GM19452 (cell line): ENCODE results near the gene TP53BP2.
"Not testable (repeated sequence)": the region's sequence is repeated elsewhere in the genome, so short reads cannot be mapped to it uniquely, and the experiment has no call there.

Experiments used
- ATAC-seq: cut with Tn5 transposase; IDR thresholded peaks from one replicate; pipeline ENCODE4 v1.9.1; 2021; ENCODE audit not compliant: unreplicated experiment

Gene TP53BP2

DNA sequence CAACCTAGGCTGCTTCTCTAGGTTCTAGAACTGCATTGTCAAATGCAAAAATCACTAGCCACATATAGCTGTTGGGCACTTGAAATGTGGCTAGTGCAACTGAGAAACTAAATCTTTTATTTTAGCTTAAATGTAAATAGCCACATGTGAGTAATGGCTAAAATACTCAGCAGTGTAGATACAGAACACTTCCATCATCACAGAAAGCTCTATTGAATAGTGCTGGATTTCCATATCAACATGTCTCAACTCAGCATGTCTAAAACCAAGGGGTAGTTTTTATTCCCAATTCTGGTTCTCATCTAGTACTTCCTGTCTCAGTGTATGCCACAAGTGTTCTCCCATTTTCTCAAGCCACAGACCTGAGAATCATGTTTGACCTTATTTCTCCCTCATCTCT is 7.5 kb upstream of the TP53BP2 start:
- ATAC-seq = no peak

DNA sequence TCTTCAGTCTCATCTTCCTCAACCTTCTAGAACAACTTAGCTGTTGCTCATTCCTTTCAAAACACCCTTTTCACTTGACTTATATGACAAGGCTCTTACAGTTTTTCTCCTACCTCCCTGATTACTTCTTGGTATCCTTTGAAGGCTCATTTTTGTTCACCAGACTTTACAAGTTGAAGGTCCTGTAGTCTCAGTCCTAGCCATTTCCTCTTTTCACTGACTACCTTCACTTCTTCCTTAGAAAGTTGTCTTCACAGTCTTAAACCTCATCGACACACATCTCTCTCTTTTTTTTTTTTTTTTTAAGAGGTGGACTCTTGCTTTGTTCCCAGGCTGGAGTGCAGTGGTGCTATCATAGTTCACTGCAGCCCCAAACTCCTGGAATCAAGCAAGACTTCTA is 6.6 kb upstream of the TP53BP2 start:
- ATAC-seq = no peak

DNA sequence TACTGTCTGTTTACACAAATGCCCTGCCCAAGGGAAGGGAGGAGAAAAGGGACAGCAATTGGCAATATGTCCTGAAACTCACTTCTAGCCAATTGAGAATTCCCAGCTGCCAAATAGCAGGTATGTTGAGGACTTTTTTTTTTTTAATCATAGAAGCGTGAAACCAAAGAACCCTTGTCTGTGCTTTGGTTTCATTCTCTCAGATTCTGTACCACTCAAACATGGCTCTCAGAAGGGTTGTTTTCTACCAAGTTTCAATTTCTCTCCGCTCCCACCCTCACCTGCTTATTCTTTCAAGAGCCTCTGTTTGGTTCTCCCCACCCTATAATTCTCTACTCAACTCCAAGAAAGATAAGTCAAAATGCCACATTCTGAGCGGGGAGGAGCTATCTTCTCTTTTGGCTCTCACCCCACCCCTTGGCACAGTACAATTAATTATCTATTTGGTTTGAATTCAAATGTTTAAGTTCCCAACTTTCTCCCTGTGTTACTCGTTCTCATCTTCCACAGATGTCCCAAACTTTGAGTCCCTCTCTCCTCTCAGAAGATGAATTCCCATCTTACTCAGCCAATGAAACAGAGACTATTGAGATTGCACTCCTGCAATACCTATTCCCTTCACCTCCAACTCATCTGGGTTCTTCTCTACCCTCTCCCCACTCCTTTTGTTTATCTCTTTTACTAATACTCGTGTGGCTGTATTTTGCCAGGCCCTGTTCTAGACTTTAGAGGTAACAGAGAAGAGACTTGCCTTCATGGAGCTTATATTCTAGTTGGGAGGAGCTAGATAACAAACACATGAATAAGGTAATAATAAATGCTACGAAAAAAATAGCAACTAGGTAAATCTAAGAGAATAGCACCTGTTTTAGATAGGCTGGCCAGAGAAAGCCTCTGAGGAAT is 3.9 kb upstream of the TP53BP2 start:
- no peak for ATAC-seq

DNA sequence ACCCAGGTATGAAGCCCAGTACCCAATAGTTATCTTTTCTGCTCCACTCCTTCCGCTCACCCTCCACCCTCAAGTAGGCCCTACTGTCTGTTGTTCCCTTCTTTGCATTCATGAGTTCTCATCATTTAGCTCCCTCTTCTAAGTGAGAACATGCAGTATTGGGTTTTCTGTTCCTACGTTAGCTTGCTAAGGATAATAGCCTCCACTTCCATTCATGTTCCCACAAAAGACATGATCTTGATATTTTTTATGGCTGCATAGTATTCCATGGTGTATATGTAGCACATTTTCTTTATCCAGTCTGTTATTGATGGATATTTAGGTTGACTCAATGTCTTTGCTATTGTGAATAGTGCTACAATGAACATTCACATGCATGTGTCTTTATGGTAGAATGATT is 2.8 kb upstream of the TP53BP2 start:
- no peak for ATAC-seq

DNA sequence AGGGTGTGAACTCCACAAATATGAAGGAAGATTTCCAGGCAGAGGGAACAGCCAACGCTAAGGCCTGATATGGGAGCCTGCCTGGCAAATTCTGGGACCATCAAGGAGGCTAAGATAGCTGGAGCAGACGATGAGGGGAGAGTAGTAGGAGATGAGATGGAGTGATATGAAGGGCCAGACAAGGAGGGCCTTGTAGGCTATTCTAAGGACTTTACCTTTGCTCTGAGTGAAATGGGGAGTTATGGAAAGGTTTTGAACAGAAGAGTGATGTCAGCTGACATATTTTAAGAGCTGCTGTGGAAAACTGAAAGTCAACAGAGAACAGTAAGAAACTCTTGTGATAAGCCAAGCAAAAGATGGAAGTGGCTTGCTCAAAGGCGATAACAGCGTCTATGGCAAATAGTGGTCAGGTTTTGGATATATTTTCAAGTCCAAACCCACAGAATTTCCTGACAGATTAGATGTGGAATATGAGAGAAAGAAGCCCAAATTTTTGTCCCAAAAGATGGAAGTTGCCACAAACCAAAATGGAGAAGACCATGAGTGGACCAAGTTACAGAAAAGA is 2.1 kb upstream of the TP53BP2 start:
- ATAC-seq = no peak

DNA sequence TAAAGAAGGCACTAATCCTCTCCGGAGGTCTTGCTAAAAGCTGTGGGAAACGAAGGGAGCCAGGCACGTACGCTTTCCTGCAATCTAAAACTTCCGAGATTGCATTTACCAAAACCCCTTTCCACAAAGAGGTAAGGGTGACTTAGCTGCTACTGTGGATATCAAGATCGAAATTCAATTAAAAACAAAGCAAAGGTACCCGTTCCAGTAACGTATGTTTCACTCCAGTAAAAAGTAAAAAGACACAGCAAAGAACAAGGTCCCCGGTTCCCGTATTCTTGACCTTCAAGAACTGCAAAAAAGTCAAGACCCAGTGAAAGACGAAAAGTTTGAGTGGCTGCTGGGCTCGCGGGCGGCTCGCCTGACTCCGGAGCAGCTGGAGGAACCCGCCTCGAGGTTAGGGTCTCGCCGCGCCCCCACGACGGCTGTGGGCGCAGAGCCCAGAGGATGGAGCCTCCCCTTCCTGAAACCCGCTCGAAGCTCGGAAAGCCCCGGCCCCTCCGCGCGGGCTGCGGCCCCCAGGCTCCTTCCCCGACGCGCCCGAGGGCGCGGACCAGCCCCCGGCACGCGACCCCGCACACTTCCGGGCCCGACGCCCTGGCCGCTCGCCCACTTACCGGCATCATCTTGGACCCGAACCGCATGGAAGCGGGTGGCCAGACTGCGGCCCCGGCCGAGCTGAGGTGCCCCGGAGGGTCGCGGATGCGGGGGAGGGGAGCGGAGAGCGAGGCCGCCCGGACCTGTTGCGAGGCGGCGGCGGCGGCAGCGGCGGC is 524 bp downstream of the TP53BP2 start:
- peak; percentile 29 for ATAC-seq

DNA sequence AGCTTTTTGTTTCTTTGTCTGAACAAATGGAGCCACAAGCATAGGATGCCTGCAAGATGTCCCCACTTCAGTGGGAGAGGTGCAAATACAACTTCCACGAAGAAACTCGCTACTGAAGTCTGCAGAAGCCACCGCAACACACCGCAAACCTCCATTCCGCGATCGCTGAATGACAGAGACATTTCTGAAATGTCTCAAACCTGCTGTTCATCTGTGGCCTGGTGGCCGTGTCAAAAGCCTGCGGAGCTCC is 1.0 kb downstream of the TP53BP2 start:
- no peak for ATAC-seq

DNA sequence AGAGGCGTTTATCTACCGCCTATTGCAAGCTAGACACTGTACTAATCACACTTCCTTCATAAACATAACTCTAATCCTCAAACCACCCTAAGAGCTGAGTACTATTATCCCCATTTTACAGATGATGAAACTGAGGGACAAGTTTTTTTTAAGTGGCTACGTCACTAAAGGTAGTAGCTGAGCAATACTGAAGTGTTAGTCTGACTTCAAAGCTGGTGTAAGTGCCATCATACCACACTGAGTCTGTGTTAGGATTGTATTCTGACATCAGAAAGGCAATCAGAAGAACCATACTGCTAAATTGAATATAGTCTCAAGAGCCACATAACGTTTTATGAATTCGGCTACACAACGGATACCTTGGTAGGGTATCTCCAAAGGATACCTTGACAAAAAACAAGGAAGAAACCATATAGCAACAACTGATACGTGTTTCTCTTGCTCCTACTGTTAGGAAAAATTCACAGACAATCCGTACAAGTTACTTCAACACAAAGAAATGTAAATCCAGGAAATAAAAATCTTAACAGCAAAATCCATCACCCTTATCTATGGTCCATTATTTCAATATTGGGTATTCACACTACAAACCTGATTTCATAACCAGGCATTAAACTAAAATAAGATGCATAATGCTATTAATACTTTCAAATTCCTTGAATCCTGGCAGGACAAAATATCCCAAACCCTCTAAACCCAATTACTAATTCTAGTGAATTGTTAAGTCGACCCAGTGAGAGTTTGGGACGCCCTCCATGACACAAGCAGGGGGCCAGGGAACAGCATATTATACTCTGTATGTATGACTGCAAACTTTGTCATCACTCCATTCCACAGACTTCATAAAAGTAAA is 1.6 kb downstream of the TP53BP2 start:
- ATAC-seq = no peak

DNA sequence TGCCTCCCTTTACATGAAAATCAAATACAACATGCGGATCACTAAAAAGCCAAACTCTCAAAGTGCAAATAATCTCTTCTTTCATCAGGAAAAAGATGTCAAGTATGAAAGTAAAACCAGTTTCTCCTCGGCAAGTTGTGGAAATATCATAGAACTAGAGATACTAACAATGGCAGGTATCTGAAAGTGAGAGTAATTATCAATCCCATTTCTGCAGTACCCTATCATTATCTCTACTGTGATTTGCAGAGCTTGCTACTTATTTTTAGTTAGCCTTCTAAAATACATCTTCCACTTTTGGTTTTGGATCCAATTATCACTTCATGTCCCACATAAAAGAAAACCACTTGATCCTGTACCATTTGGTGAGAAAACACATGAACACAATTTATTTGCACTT is 3.0 kb downstream of the TP53BP2 start:
- ATAC-seq = no peak

DNA sequence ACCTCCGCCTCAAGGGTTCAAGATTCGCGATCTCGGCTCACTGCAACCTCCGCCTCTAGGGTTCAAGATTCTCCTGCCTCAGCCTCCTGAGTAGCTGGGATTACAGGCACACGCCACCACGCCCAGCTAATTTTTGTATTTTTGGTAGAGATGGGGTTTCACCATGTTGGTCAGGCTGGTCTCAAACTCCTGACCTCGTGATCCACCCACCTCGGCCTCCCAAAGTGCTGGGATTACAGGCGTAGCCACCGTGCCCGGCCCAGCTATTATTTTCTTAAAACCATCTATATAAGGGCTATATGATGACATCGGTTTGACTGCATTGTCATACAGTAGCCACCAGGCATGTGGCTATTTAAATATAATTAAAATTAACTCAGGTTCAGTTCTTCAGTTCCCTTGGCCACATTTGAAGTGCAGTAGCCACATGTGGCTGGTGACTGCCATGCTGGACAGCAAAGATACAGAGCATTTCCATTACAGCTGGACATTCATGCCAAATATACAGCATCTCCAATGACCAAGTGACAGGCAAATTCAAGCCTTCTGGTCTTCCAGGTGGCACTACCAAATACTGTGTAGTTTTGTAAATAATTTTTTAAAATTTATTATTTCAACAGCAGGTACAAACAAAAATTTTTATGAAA is 3.6 kb downstream of the TP53BP2 start:
- ATAC-seq = not testable (repeated sequence)

DNA sequence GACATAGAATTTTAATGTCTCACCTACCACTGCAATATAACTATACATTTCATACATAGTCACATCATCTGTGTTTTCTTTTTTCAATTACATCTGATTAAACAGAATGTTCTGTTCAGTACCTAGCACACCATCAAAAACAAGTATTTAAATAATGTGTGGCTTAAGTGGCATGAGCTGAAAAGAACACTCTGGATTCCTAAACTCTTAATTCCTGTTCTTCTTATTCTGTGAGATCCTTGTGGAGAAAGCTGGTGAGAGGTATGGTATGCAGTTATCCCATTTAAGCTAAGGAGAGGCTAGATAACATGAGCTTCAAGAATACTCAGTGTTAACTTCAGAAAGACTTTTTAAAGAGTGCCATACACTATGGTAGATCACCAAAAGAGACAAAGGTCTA is 5.5 kb downstream of the TP53BP2 start:
- no peak for ATAC-seq

DNA sequence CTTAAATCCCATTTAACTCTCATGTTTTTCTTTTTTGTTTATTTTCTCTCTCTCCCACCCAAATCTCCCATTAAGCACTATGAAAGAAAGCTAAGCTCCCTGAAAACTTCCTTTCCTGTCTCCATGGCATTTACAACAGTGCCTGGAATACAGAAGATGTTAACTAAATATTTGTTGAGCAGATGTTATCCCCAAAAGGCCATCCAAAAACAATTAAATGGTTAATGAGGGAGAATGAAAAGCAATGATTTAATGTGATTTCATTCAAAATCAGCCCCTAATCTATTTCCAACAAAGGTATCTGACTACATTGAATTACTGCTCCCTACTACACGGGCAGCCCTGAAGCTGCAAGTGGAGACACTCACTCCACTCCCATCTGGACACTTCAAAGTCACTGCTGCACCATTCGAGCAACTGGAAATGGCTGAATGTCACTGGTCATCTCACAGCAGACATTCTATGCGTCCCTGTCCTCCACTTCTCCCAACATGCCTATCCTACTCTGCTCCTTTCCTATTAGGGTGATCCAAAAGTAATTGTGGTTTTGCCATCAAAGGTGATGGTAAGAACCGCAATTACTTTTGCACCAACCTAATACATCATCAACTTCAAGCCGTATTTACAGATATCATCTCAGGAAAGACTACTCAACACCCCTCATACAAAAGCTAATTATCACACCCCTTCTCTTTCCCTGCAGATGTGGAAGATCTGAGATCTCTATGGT is 7.5 kb downstream of the TP53BP2 start:
- ATAC-seq = no peak

DNA sequence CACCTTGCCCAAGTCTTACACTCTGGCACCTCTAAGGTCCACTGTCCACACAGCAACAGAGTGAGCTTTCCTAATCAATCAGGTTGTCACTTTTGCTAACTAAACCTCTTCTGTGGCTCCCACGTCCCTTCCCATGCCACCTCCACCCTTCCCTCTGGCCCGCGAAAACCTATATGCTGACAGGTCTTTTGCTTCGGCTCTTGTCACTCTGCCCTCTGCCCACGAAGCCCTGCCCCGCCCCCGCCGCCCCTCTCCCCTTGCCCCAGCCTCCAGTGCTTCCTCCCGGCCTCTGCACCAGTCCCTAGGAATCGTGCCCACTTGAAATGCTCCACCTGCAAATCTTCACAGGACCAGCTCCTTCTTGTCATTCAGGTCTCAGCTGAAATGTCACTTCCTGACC is 8.1 kb downstream of the TP53BP2 start:
- ATAC-seq = no peak

DNA sequence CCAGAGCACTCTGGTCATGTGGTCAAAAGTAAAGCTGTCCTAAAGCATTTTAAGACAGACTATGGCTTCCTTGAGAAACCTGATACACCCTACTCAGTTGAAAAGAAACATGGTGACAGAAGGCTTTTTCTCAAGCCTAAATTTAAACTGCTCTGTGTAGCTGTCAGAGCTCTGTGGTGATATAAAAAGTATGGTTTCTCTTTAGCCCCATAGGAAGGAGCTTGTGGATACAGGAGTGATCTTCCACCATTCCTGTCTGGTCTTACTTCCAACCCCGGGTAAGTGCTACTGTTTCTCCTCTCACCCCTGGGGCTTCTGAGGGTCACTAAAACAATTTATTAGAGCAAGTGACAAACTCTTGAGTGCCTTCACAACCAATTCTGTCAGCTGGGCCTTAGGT is 8.5 kb downstream of the TP53BP2 start:
- no peak for ATAC-seq

DNA sequence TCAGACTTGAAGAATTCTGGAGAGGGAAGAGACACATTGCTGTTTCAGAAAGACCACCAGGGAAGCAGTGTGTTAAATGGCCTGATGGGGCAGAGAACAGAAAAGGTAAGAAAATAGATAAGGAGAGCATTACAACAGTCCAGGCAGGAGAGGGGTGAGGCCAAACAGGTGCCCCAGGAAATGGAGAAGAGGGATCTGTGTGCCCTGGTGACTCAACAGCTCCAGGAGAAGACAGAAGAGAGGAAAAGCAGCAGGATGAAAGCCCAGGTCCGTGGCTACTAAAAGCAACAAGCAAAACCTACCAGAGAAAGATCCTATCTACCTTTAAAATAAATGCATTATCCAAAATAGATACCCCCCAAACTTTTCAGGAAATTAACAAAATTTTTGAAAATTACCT is 9.2 kb downstream of the TP53BP2 start:
- ATAC-seq = no peak

DNA sequence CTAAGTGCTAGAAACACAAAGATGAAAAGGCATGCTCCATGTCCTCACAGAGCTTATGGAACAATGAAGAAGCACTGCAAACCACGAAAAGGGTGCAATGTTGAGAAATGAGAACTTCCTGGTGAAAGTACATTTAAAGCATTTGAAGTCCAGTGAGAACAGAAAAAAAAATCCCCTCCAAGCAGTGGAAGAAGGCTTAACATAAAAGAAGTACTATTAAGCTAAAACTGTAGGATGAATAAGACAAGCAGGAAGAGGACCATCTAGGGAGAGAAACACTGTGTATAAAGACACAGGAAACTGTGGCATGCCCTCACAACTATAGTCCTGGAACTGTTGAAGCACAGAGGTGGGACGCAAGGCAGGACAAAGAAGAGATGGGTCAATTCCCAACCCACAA is 10.0 kb downstream of the TP53BP2 start:
- ATAC-seq = no peak

DNA sequence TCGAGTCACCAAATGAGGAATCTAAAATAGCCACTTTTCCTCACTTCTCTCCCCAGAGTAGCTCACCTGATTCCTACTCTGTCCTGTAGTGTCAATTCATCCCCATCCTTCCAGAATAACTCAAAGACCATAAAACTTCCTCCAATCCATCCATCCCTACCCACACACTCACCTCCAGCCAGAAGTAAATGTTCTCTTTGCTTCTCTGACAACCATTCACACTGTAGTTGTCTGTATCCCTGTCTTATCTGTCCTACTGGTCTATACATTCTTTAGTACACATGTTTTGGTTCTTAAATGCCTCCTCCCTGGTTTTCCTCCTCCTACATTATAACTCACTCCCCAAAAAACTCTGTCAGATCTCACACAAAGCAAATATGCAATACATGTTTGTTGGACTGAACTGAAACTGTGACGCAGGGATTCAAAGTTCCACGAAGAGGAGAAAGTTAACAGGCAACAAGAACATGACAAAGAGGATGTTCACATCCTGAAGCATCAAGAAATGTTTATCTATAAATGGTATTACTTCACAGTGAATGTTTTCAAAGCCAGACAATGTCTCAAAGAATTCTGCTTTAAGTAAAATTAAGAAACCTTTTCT is 11.0 kb downstream of the TP53BP2 start:
- no peak for ATAC-seq

DNA sequence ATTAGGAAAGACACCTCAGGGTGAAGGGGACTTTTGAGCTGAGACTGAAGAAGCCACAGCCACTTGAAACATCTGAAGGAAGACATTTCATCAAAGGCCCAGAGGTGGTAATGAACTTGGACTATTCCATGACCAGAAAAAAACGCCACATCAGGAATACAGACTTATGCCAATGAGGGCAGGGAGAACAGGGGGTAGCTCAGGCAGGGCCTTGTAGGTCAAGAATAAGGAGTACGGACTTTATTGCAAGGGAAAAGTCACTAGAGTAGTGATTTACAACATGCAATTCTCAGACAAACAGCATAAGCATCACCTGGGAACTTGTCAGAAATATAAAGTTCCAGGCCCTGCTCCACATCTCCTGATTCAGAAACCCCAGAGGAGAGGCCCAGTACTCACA is 11.8 kb downstream of the TP53BP2 start:
- no peak for ATAC-seq

DNA sequence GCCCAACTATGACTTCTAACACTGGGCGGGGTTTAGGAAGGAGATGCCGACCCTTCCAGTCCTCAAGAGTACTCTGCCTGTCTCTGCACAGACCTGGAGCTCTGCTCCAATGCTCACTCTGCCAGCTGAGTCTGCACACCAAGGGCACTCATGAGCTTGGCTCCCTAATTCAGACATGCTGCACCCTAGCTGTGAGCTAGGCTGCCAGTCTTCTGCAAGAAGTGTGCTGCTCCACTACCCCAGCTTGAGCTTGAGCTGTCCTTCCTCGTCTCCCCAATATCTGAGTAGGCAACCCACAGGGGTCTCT is 13.2 kb downstream of the TP53BP2 start:
- ATAC-seq = peak; percentile 53
